Activated CD8-positive, alpha-beta T cell treated with anti-CD3 and anti-CD28 coated beads, Interleukin-2, amount 10 ng/mL, durations not matched to agents 7 days and 5 days (primary cell): ENCODE measurements around the gene TAOK1. TPM values are rescaled to one million over a fixed set of nuclear protein-coding genes. Genes with fewer than 3 reads are reported as not detected.

Experiments used
- ATAC-seq: fragments of 150-1000 bp; cut with Tn5 transposase; one replicate; pipeline ENCODE4 v1.10.0; 2021; ENCODE audit warnings: moderate library complexity
- CTCF ChIA-PET: fragments of 350-600 bp; sonication (Branson Sonifier 250); formaldehyde crosslinking; loops from one replicate; lab custom pipeline; 2021; ENCODE audit warnings: antibody characterized with exemption; lab: Charles Lee
- POLR2A ChIA-PET: fragments of 350-600 bp; sonication (Branson Sonifier 250); formaldehyde crosslinking; loops from one replicate; lab custom pipeline; 2021; ENCODE audit warnings: antibody characterized with exemption; lab: Charles Lee
- DNase-seq: peaks from one replicate; pipeline ENCODE4 v3.0.0-alpha.2; 2020
- H3K27ac Mint-ChIP-seq: one replicate; pipeline ENCODE4 v1.8.0; 2021; ENCODE audit warnings: mild to moderate bottlenecking, mixed read lengths
- H3K27me3 Mint-ChIP-seq: one replicate; pipeline ENCODE4 v1.8.0; 2021; ENCODE audit warnings: low read depth, mixed read lengths
- H3K36me3 Mint-ChIP-seq: one replicate; pipeline ENCODE4 v1.8.0; 2021; ENCODE audit warnings: low read depth, mixed read lengths
- H3K4me1 Mint-ChIP-seq: one replicate; pipeline ENCODE4 v1.8.0; 2021; ENCODE audit warnings: low read depth, mixed read lengths
- H3K4me3 Mint-ChIP-seq: one replicate; pipeline ENCODE4 v1.8.0; 2021; ENCODE audit warnings: mild to moderate bottlenecking, mixed read lengths
- H3K9me3 Mint-ChIP-seq: one replicate; pipeline ENCODE4 v1.8.0; 2022; ENCODE audit warnings: mixed read lengths; ENCODE audit not compliant: insufficient read depth
- total RNA-seq, 2 experiments: library from RNA; stranded (reverse); gene quantifications; one replicate each; pipeline ENCODE4 v1.2.3, GENCODE V29; 2021

The TAOK1 gene
- total RNA-seq, 2 experiments from 2014 or later, result 51.7 to 53.0 TPM

GRCh38 chr17:29409963-29410362 is 19.8 kb downstream of the TAOK1 start:
- ChIA-PET POLR2A (no interaction called here), CTCF (no interaction called here)
- no peak for DNase-seq
- Mint-ChIP-seq H3K4me1 (peaks cover 13% of the 10 kb centered on the region), H3K27ac (no peak overlapping the region), H3K36me3 (peaks cover 27% of the 10 kb centered on the region), H3K27me3 (no peaks in the 10 kb centered on the region), H3K4me3 (no peak overlapping the region), H3K9me3 (no peaks in the 10 kb centered on the region)
- ATAC-seq, result no peak

- peaks cover 17% of the 10 kb centered on the region for H3K36me3 Mint-ChIP-seq
- ATAC-seq, result no peak
- H3K4me3 Mint-ChIP-seq, result no peak overlapping the region
- ChIA-PET CTCF (interaction anchor here (1.8 kb wide), 1 partner anchor 43 kb away, joined by 6 read pairs; no protein-coding TSS in a partner anchor), POLR2A (interaction anchor here (1.6 kb wide), 1 partner anchor 23 kb away, joined by 3 read pairs; the partner anchor contains the start of gene TAOK1)
- peaks cover 13% of the 10 kb centered on the region for H3K4me1 Mint-ChIP-seq
- no peak for DNase-seq
- no peaks in the 10 kb centered on the region for H3K27me3 Mint-ChIP-seq
- no peaks in the 10 kb centered on the region for H3K9me3 Mint-ChIP-seq
- no peak overlapping the region for H3K27ac Mint-ChIP-seq
Observed at GRCh38 chr17:29412780-29413565, 22.8 kb downstream of the TAOK1 start.

GRCh38 chr17:29420128-29420527 is 30.0 kb downstream of the TAOK1 start:
- no peak for ATAC-seq
- Mint-ChIP-seq H3K4me3 (no peak overlapping the region), H3K27ac (no peak overlapping the region), H3K4me1 (peaks cover 3% of the 10 kb centered on the region), H3K9me3 (no peaks in the 10 kb centered on the region), H3K27me3 (no peaks in the 10 kb centered on the region), H3K36me3 (peaks cover 7% of the 10 kb centered on the region)
- DNase-seq, result no peak
- ChIA-PET CTCF (interaction anchor here (1.2 kb wide), 1 partner anchor 26 kb away, joined by 3 read pairs; no protein-coding TSS in a partner anchor), POLR2A (interaction anchor here (0.7 kb wide), 1 partner anchor 611 kb away, joined by 4 read pairs; no protein-coding TSS in a partner anchor)

- H3K36me3 Mint-ChIP-seq, result peaks cover 30% of the 10 kb centered on the region
- H3K27me3 Mint-ChIP-seq, result no peaks in the 10 kb centered on the region
- H3K4me3 Mint-ChIP-seq, result no peak overlapping the region
- no peak overlapping the region for H3K27ac Mint-ChIP-seq
- DNase-seq, result no peak
- no peak for ATAC-seq
- ChIA-PET POLR2A (no interaction called here), CTCF (no interaction called here)
- H3K4me1 Mint-ChIP-seq, result peaks cover 10% of the 10 kb centered on the region
- H3K9me3 Mint-ChIP-seq, result no peaks in the 10 kb centered on the region
Observed at GRCh38 chr17:29430275-29430674, 40.1 kb downstream of the TAOK1 start.

DNA sequence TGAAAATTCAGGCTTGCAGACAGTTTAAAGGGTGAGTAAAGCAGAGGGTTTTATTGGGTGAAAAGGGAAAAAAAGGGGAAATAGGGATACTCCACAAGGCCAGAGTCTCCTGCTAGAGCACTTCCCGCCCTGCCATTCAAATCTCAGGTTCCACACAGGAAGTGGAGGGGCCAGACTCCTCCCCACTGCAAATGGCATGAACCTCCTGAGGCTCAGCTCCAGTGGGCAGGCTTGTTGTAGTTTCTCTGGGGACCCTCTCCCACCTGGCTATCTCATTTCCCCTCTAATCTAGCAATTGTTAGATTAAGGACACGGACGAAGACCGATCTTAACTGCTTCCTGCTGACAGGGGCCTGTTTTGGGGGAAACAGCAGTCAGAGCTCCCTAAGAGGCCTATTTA is 43.4 kb downstream of the TAOK1 start:
- no peaks in the 10 kb centered on the region for H3K27me3 Mint-ChIP-seq
- H3K4me1 Mint-ChIP-seq, result peaks cover 10% of the 10 kb centered on the region
- DNase-seq, result no peak
- no peak overlapping the region for H3K4me3 Mint-ChIP-seq
- POLR2A ChIA-PET, result no interaction called here
- CTCF ChIA-PET, result no interaction called here
- ATAC-seq, result no peak
- no peak overlapping the region for H3K27ac Mint-ChIP-seq
- peaks cover 16% of the 10 kb centered on the region for H3K36me3 Mint-ChIP-seq
- no peaks in the 10 kb centered on the region for H3K9me3 Mint-ChIP-seq

- Mint-ChIP-seq H3K36me3 (peaks cover 15% of the 10 kb centered on the region), H3K4me3 (no peak overlapping the region), H3K4me1 (peaks cover 10% of the 10 kb centered on the region), H3K9me3 (no peaks in the 10 kb centered on the region), H3K27me3 (no peaks in the 10 kb centered on the region), H3K27ac (no peak overlapping the region)
- CTCF ChIA-PET, result no interaction called here
- POLR2A ChIA-PET, result no interaction called here
- DNase-seq, result no peak
- ATAC-seq, result no peak
Observed at GRCh38 chr17:29434550-29434949, 44.4 kb downstream of the TAOK1 start.

- H3K4me1 Mint-ChIP-seq, result peaks cover 12% of the 10 kb centered on the region
- DNase-seq (no peak), ATAC-seq (no peak)
- H3K27ac Mint-ChIP-seq, result no peak overlapping the region
- POLR2A ChIA-PET, result no interaction called here
- H3K4me3 Mint-ChIP-seq, result no peak overlapping the region
- H3K36me3 Mint-ChIP-seq, result peaks cover 15% of the 10 kb centered on the region
- no peaks in the 10 kb centered on the region for H3K9me3 Mint-ChIP-seq
- H3K27me3 Mint-ChIP-seq, result no peaks in the 10 kb centered on the region
- CTCF ChIA-PET, result no interaction called here
Observed at GRCh38 chr17:29442451-29442850, 52.3 kb downstream of the TAOK1 start.

DNA sequence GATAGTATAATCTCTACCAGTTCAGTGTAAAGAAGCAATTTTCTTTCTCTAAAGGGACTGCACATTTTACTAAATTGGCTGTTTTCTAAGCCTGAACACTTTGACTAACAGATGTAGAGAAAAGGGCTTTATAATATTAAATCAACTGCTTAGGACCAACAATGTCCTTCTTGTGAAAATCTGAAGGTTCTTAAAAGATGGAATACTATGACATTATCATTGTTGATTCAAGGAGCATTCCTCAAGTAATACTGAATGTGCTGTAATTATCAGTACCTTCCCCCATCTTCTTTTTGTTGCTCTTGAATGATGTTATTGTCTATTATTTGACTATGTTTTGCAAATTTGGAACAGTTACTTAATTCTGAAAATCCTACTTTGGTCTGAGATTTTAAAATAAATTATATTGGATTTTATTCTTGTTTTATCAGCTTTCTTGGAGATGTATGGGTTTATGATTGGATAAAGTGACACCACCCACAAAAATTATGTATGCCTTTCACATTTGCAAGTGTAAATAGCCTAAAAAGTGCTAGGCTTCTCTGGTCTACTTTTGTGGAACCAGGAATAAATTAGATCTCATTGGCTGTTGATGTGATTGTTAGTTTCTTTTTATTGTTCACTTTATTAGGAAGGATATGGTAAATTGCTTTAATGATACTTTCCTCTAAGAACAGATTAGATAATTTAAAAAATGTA is 53.0 kb downstream of the TAOK1 start:
- ATAC-seq, result no peak
- no peak for DNase-seq
- CTCF ChIA-PET, result no interaction called here
- no peak overlapping the region for H3K27ac Mint-ChIP-seq
- H3K36me3 Mint-ChIP-seq, result peaks cover 15% of the 10 kb centered on the region
- H3K27me3 Mint-ChIP-seq, result no peaks in the 10 kb centered on the region
- peaks cover 15% of the 10 kb centered on the region for H3K4me1 Mint-ChIP-seq
- H3K9me3 Mint-ChIP-seq, result no peaks in the 10 kb centered on the region
- H3K4me3 Mint-ChIP-seq, result no peak overlapping the region
- POLR2A ChIA-PET, result no interaction called here

- peaks cover 15% of the 10 kb centered on the region for H3K4me1 Mint-ChIP-seq
Observed at GRCh38 chr17:29444589-29444988, 54.4 kb downstream of the TAOK1 start.

DNA sequence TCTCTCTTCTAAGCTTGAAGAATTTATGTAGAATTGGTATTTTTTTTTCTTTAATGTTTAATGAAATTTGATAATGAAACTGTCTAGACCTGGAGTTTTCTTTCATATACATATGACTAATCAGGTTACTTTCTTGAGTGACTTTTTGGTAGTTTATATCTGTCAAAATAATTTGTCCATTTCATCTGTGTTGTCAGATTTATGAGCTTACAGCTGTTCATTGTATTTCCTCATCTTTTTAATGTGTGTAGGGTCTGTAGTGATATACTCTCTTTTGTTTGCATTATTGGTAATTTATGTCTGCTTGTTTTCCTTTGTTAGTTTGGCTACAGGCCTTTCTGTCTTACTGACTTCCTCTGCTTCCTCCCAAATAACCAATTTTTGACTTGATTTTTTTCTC is 55.7 kb downstream of the TAOK1 start:
- CTCF ChIA-PET, result interaction anchor here (1.2 kb wide), 1 partner anchor 25 kb away, joined by 3 read pairs; no protein-coding TSS in a partner anchor
- DNase-seq, result no peak
- Mint-ChIP-seq H3K4me1 (peaks cover 15% of the 10 kb centered on the region), H3K36me3 (peaks cover 10% of the 10 kb centered on the region), H3K4me3 (no peak overlapping the region), H3K27me3 (no peaks in the 10 kb centered on the region), H3K27ac (no peak overlapping the region), H3K9me3 (no peaks in the 10 kb centered on the region)
- POLR2A ChIA-PET, result no interaction called here
- no peak for ATAC-seq

More at GRCh38 chr17:29444589-29444988, 54.4 kb downstream of the TAOK1 start:
- H3K4me3 Mint-ChIP-seq, result no peak overlapping the region
- H3K36me3 Mint-ChIP-seq, result peaks cover 12% of the 10 kb centered on the region
- no peak overlapping the region for H3K27ac Mint-ChIP-seq
- DNase-seq, result no peak
- CTCF ChIA-PET, result no interaction called here
- POLR2A ChIA-PET, result no interaction called here
- H3K27me3 Mint-ChIP-seq, result no peaks in the 10 kb centered on the region
- no peak for ATAC-seq
- H3K9me3 Mint-ChIP-seq, result no peaks in the 10 kb centered on the region

DNA sequence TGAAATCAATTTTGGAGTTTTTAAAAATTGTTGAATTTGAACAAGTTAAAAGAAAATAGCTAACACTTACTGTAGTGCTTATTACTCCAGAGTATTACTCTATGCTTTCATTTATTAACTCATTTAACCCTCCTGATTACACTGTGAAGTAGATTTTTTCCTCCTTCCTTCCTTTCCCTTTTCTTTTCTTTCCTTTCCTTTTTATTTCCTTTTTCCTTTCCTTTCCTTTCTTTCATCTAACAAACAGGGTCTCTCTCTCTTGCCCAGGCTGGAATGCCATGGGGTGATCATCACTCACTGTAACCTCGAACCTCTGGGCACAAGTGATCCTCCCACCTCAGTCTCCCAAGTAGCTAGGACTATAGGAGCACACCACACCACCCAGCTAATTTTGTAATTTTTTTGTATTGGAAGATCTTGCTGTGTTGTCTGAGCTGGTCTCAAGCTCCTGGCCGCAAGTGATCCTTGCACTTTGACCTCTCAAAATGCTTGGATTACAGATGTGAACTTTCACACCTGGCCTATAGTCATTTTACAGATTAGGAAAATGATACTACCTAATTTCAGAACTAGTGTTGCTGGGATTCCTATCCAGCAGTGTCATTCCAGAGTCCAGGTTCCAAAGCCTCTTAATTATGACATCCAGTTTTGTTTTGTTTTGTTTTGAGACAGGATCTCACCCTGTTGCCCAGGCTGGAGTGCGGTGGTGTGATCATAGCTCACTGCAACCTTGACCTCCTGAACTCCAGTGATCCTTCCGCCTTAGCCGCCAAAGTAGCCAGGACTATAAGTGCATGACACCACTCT is 59.9 kb downstream of the TAOK1 start:
- ChIA-PET CTCF (no interaction called here), POLR2A (no interaction called here)
- no peak for ATAC-seq
- no peak overlapping the region for H3K4me3 Mint-ChIP-seq
- H3K27me3 Mint-ChIP-seq, result no peaks in the 10 kb centered on the region
- no peak overlapping the region for H3K27ac Mint-ChIP-seq
- no peak for DNase-seq
- peaks cover 28% of the 10 kb centered on the region for H3K36me3 Mint-ChIP-seq
- H3K9me3 Mint-ChIP-seq, result no peaks in the 10 kb centered on the region
- peaks cover 15% of the 10 kb centered on the region for H3K4me1 Mint-ChIP-seq
